Kidney (tissue), 14 donors: ENCODE measurements around the gene MAK. TPM values are rescaled to one million over a fixed set of nuclear protein-coding genes. Genes with fewer than 3 reads are reported as not detected.
A peak's percentile ranks its signal among the peaks of the same experiment; 100 is the strongest.
"Not testable (repeated sequence)": the region's sequence is repeated elsewhere in the genome, so short reads cannot be mapped to it uniquely, and the experiment has no call there.

Experiments used
- DNase-seq, 5 donors: peaks; one replicate each; pipeline ENCODE4 v3.0.0-alpha.2; 2013 to 2020
- FAIRE-seq: peaks from 2 replicates; lab custom pipeline; 2012; peaks lifted over from hg19 to GRCh38; lab: Jason Lieb, UNC
- H3K27ac ChIP-seq, 2 donors: one replicate each; pipeline ENCODE4 v1.7.0; 2013; ENCODE audit warnings: low read depth in 2 of 2, low read length in 2 of 2, inconsistent platforms in 1 of 2
- H3K27me3 ChIP-seq: one replicate; pipeline ENCODE4 v1.7.1; 2013; ENCODE audit warnings: low read length, inconsistent platforms; ENCODE audit not compliant: control insufficient read depth, insufficient read depth
- H3K36me3 ChIP-seq, 3 donors: one replicate each; pipeline versions ENCODE4 v1.7.0 to v1.7.1; 2013; ENCODE audit warnings: low read length in 3 of 3, control low read depth in 1 of 3, inconsistent platforms in 1 of 3; ENCODE audit not compliant: insufficient read depth in 3 of 3, control insufficient read depth in 2 of 3
- H3K4me1 ChIP-seq, 3 donors: one replicate each; pipeline versions ENCODE4 v1.7.0 to v1.7.1; 2013; ENCODE audit warnings: low read length in 3 of 3, inconsistent platforms in 1 of 3, low read depth in 1 of 3; ENCODE audit not compliant: control insufficient read depth in 2 of 3, insufficient read depth in 2 of 3
- H3K4me3 ChIP-seq, 3 donors: one replicate each; pipeline versions ENCODE4 v1.7.0 to v1.8.1; 2013; ENCODE audit warnings: low read length in 3 of 3, control low read depth in 1 of 3, inconsistent platforms in 1 of 3
- H3K9ac ChIP-seq, 3 donors: one replicate each; pipeline versions ENCODE4 v1.7.0 to v1.7.1; 2013; ENCODE audit warnings: low read length in 3 of 3, control low read depth in 1 of 3, inconsistent platforms in 1 of 3
- H3K9me3 ChIP-seq, 3 donors: one replicate each; pipeline versions ENCODE4 v1.7.0 to v1.7.1; 2013; ENCODE audit warnings: low read length in 3 of 3, control low read depth in 1 of 3, inconsistent platforms in 1 of 3; ENCODE audit not compliant: control insufficient read depth in 2 of 3, insufficient read depth in 1 of 3
- intact Hi-C: fragments of 100-400 bp; cut with DNase I; formaldehyde crosslinking; loops from one replicate; pipeline ENCODE4 v1.11.1; 2022
- polyA plus RNA-seq: library from polyadenylated mRNA; stranded (reverse); fragments of 350-450 nt; fragmentation: Illumina TruSeq; extraction: RNeasy Lipid Tissue Mini Kit (QIAGEN cat#74804); gene quantifications from one replicate; pipeline ENCODE4 v1.2.3, GENCODE V29; 2014; ENCODE audit warnings: low read depth, low replicate concordance; ENCODE audit not compliant: insufficient read depth
- total RNA-seq: library from RNA; stranded (reverse); fragmentation: NEBNext Ultra II Directional; extraction: Animal tissue kit (Norgen Biotek cat#: 25700); gene quantifications from one replicate; pipeline ENCODE4 v1.2.1, GENCODE V29; 2021
- TF ChIP-seq, protein P1 (sequence below): IDR thresholded peaks from 3 replicates; pipeline ENCODE4 v1.5.1; 2012; ENCODE audit warnings: mild to moderate bottlenecking, moderate library complexity, borderline replicate concordance; ENCODE audit not compliant: insufficient read depth; ENCODE audit errors: extremely low read depth
- donor health status: control.
- donor health status: control.
- donor health status: control.
- donor health status: control.
- donor health status: control.
- donor health status: DM: yes; HTN: yes; CAD: no.
- donor health status: Normal renal cell carcinoma (clear cell type).

Gene MAK
- total and polyA plus RNA-seq, 2 donors from 2014 or later, result 0.66 TPM; not detected in 1

- DNase-seq (peak in 1 of 5 donors; percentile 6), FAIRE-seq (no peak)
- intact Hi-C loops, result no loop called here
- no peaks in the 10 kb centered on the region for H3K4me1 ChIP-seq
- no peak overlapping the region for H3K9ac ChIP-seq
- TF ChIP-seq, protein P1, sequence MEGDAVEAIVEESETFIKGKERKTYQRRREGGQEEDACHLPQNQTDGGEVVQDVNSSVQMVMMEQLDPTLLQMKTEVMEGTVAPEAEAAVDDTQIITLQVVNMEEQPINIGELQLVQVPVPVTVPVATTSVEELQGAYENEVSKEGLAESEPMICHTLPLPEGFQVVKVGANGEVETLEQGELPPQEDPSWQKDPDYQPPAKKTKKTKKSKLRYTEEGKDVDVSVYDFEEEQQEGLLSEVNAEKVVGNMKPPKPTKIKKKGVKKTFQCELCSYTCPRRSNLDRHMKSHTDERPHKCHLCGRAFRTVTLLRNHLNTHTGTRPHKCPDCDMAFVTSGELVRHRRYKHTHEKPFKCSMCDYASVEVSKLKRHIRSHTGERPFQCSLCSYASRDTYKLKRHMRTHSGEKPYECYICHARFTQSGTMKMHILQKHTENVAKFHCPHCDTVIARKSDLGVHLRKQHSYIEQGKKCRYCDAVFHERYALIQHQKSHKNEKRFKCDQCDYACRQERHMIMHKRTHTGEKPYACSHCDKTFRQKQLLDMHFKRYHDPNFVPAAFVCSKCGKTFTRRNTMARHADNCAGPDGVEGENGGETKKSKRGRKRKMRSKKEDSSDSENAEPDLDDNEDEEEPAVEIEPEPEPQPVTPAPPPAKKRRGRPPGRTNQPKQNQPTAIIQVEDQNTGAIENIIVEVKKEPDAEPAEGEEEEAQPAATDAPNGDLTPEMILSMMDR, result no peak
- H3K36me3 ChIP-seq, result no peaks in the 10 kb centered on the region
- no peak overlapping the region for H3K27ac ChIP-seq
- H3K27me3 ChIP-seq, result no peaks in the 10 kb centered on the region
- no peak overlapping the region for H3K4me3 ChIP-seq
- no peaks in the 10 kb centered on the region for H3K9me3 ChIP-seq
These were observed 75.3 kb downstream of the MAK start for GRCh38 chr6:10763006-10763405.

GRCh38 chr6:10759884-10760329 is 78.4 kb downstream of the MAK start:
- no peak for DNase-seq
- Histone ChIP-seq H3K27ac (no peak overlapping the region), H3K27me3 (no peaks in the 10 kb centered on the region), H3K4me1 (no peaks in the 10 kb centered on the region), H3K36me3 (peaks cover 0 to 11% (median 3%) of the 10 kb centered on the region in 3 donors), H3K9ac (no peak overlapping the region), H3K4me3 (no peak overlapping the region), H3K9me3 (no peaks in the 10 kb centered on the region)
- FAIRE-seq, result no peak
- intact Hi-C loops, result no loop called here
- TF ChIP-seq, protein P1, result no peak

GRCh38 chr6:10759312-10759839 is 79.0 kb downstream of the MAK start:
- Histone ChIP-seq H3K27ac (no peak overlapping the region), H3K4me1 (no peaks in the 10 kb centered on the region), H3K9me3 (no peaks in the 10 kb centered on the region), H3K36me3 (peaks cover 0 to 16% (median 5%) of the 10 kb centered on the region in 3 donors), H3K9ac (no peak overlapping the region), H3K4me3 (no peak overlapping the region), H3K27me3 (no peaks in the 10 kb centered on the region)
- FAIRE-seq (no peak), DNase-seq (peak in 2 of 5 donors; percentile 26 to 56)
- intact Hi-C loops, result no loop called here
- TF ChIP-seq, protein P1, result peak; percentile 34

- H3K9ac ChIP-seq, result no peak overlapping the region
- no peak overlapping the region for H3K4me3 ChIP-seq
- H3K27me3 ChIP-seq, result no peaks in the 10 kb centered on the region
- no peak for FAIRE-seq
- no peak overlapping the region for H3K27ac ChIP-seq
- TF ChIP-seq, protein P1, result no peak
- H3K36me3 ChIP-seq, result peaks cover 0 to 27% (median 10%) of the 10 kb centered on the region in 3 donors
- no peak for DNase-seq
- H3K9me3 ChIP-seq, result no peaks in the 10 kb centered on the region
- H3K4me1 ChIP-seq, result no peaks in the 10 kb centered on the region
- intact Hi-C loops, result no loop called here
These were observed 82.3 kb downstream of the MAK start for GRCh38 chr6:10756085-10756484.

DNA sequence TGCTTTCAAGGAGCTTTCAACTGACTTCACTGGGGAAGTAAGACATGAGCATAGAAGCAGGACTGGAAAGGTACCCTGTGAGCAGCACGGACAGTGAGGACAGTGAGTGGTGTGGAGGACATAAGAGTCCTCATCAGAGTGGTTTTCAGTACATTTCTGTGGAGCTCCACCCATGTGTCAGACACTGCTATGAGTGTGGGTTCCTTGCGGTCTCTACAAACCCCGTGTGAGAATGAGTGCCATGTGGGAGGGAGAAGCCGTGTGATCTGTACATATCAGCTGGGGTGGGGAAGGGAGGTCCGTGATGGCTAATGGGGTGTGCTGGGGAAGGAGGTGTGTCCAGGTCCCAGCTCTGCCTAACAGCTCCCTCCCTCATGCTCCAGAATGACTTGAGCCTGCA is 86.6 kb downstream of the MAK start:
- FAIRE-seq, H3K27ac ChIP-seq, H3K27me3 ChIP-seq, DNase-seq, H3K9me3 ChIP-seq, H3K4me3 ChIP-seq, H3K9ac ChIP-seq, intact Hi-C loops: not testable (repeated sequence)
- Histone ChIP-seq H3K36me3 (peaks cover 0 to 27% (median 14%) of the 10 kb centered on the region in 3 donors), H3K4me1 (peaks cover 0 to 17% (median 8%) of the 10 kb centered on the region in 3 donors)
